Measurements from ENCODE around the gene AKAP8L. TPM values are rescaled to one million over a fixed set of nuclear protein-coding genes. Genes with fewer than 3 reads are reported as not detected.

AKAP8L gene
- total RNA-seq, 1 experiment from 2014 or later: 231 TPM

- no peak for TF ChIP-seq ZNF532 (CRISPR knock-in tag; IDR thresholded peaks at IDR 0.05; ENCODE audit: borderline replicate concordance)
- no peak for TF ChIP-seq ZNF512 (CRISPR knock-in tag; IDR thresholded peaks at IDR 0.05; ENCODE audit: borderline replicate concordance)
- TF ChIP-seq ARID4B (CRISPR knock-in tag; IDR thresholded peaks at IDR 0.05; ENCODE audit: borderline replicate concordance): 0 out of 2 replicates have a peak, but pooled peaks have one; percentile 56
- TF ChIP-seq ATF3 (CRISPR knock-in tag; conservative IDR thresholded peaks at IDR 0.05): no peak
- 0 out of 2 replicates have a peak, but pooled peaks have one; percentile 9 for TF ChIP-seq ELF4 (CRISPR knock-in tag; IDR thresholded peaks at IDR 0.05; ENCODE audit: low read depth)
- TF ChIP-seq FOXJ3 (CRISPR knock-in tag; IDR thresholded peaks at IDR 0.05; ENCODE audit: borderline replicate concordance): no peak
These were observed 14.1 kb upstream of the AKAP8L start (continued) for GRCh38 chr19:15432629-15433518.

GRCh38 chr19:15432018-15432494 lies 13.3 kb upstream of the AKAP8L start:
- ChIA-PET POLR2A (interaction anchor here (1.0 to 2.4 kb wide), 3 partner anchors 13 to 124 kb away, joined by 3 to 22 read pairs (median 9); partner anchors contain the start of gene AKAP8L), CTCF (interaction anchor here (1.3 to 1.9 kb wide), 3 partner anchors 13 to 123 kb away, joined by 7 to 22 read pairs (median 14); partner anchors contain the start of gene AKAP8L)
- ATAC-seq: no peak; the same call in 1 of the 2 replicates
- DNase-seq (ENCODE audit: low spot score): no peak
- H3K27ac Mint-ChIP-seq: peak overlapping the region; percentile 50
- H3K9me3 Mint-ChIP-seq: no peaks in the 10 kb centered on the region
- H3K4me3 Mint-ChIP-seq: peak overlapping the region; percentile 93
- no peaks in the 10 kb centered on the region; the same call in 1 of the 2 replicates for H3K27me3 Mint-ChIP-seq (ENCODE audit: low read depth)
- H3K36me3 Mint-ChIP-seq: peaks cover 5% of the 10 kb centered on the region
- peaks cover 19% of the 10 kb centered on the region for H3K4me1 Mint-ChIP-seq
- TF ChIP-seq ZSCAN18 (CRISPR knock-in tag; IDR thresholded peaks at IDR 0.05) (no peak), JAZF1 (CRISPR knock-in tag; IDR thresholded peaks at IDR 0.05) (no peak), ATF1 (CRISPR knock-in tag; IDR thresholded peaks at IDR 0.05) (no peak), ZNF263 (CRISPR knock-in tag; IDR thresholded peaks at IDR 0.05; ENCODE audit: low read depth) (no peak), MYBL2 (CRISPR knock-in tag; IDR thresholded peaks at IDR 0.05) (no peak), NR2C2 (CRISPR knock-in tag; IDR thresholded peaks at IDR 0.05) (no peak), SOX15 (CRISPR knock-in tag; IDR thresholded peaks at IDR 0.05) (no peak), GTF2I (CRISPR knock-in tag; conservative IDR thresholded peaks at IDR 0.05) (no peak), ZNF138 (CRISPR knock-in tag; conservative IDR thresholded peaks at IDR 0.05) (no peak), HMGXB4 (CRISPR knock-in tag; IDR thresholded peaks at IDR 0.05) (no peak), FOXJ3 (CRISPR knock-in tag; IDR thresholded peaks at IDR 0.05; ENCODE audit: borderline replicate concordance) (no peak), FOXP4 (CRISPR knock-in tag; IDR thresholded peaks at IDR 0.05) (no peak)
